K562 (cell line): ENCODE measurements around the gene GRK3. TPM values are rescaled to one million over a fixed set of nuclear protein-coding genes. Genes with fewer than 3 reads are reported as not detected.

ENCODE experiments used
- ATAC-seq: fragments of 200-7000 bp; cut with Tn5 transposase; 3 replicates; pipeline ENCODE4 v1.9.1; 2020; ENCODE audit warnings: moderate library complexity
- BruUV-seq: library from RNA; stranded (reverse); fragments of 400-500 nt; replicated peaks from 2 replicates; lab custom pipeline; 2021; lab: Mats Ljungman, UMichigan
- CTCF ChIA-PET: fragments of 300-600 bp; formaldehyde crosslinking; extraction: SDS; loops from one replicate; lab custom pipeline; 2021; ENCODE audit warnings: low intra/inter-chr PET ratio; lab: Yijun Ruan, JAX
- POLR2A ChIA-PET: fragments of 300-600, 350-650 bp; sonication (Branson Sonifier 250); formaldehyde crosslinking; extraction: SDS; loops from one replicate; lab custom pipeline; 2021; ENCODE audit warnings: antibody characterized with exemption, inconsistent platforms; lab: Yijun Ruan, JAX
- DNase-seq, 4 experiments: peaks; one replicate each; pipeline versions ENCODE4 v3.0.0 to v3.0.0-alpha.2; 2011 to 2018; ENCODE audit warnings: low spot score in 3 of 4, mixed read lengths in 3 of 4; ENCODE audit errors: extremely low read depth in 1 of 4
- FAIRE-seq: peaks from 2 replicates; lab custom pipeline; 2011; peaks lifted over from hg19 to GRCh38; lab: Jason Lieb, UNC
- H2AFZ ChIP-seq: 2 replicates; pipeline ENCODE4 v1.6.0; 2011; ENCODE audit warnings: low read depth, low read length, control low read depth, inconsistent platforms
- H3K27ac ChIP-seq: fragments of 200-600 bp; 3 replicates; pipeline ENCODE4 v1.8.0; 2011; ENCODE audit warnings: low read depth, mild to moderate bottlenecking, control low read depth, inconsistent platforms, low read length, moderate library complexity, mixed read lengths; ENCODE audit errors: extremely low read depth
- H3K27me3 ChIP-seq, 2 experiments: fragments of 300-600 bp in 1 of 2; 2 replicates in 1 of 2; 3 replicates in 1 of 2; pipeline versions ENCODE4 v1.6.0 to v1.8.0; 2011; ENCODE audit warnings: inconsistent platforms in 2 of 2, low read length in 2 of 2, mild to moderate bottlenecking in 1 of 2, mixed read lengths in 1 of 2, moderate library complexity in 1 of 2; ENCODE audit not compliant: control insufficient read depth in 2 of 2, insufficient read depth in 2 of 2
- H3K36me3 ChIP-seq: fragments of 300-600 bp; 3 replicates; pipeline ENCODE4 v1.8.0; 2011; ENCODE audit warnings: mild to moderate bottlenecking, low read length, inconsistent platforms; ENCODE audit not compliant: control insufficient read depth, insufficient read depth
- H3K4me1 ChIP-seq, 2 experiments: fragments of 200-600 bp in 1 of 2; replicated peaks in 1 of 2; 2 replicates in 1 of 2; 3 replicates in 1 of 2; pipeline versions ENCODE4 v1.5.1 to v1.8.0; 2011; ENCODE audit warnings: inconsistent platforms in 2 of 2, low read length in 2 of 2, mild to moderate bottlenecking in 1 of 2, mixed read lengths in 1 of 2, moderate library complexity in 1 of 2; ENCODE audit not compliant: control insufficient read depth in 2 of 2, insufficient read depth in 2 of 2
- H3K4me2 ChIP-seq: 2 replicates; pipeline ENCODE4 v1.6.1; 2011; ENCODE audit warnings: low read length, control low read depth, inconsistent platforms, mixed read lengths; ENCODE audit not compliant: insufficient read depth
- H3K4me3 ChIP-seq: fragments of 200-600 bp; sonication (generic), shearing (Covaris generic); 2 replicates; pipeline ENCODE4 v1.5.1; 2016; ENCODE audit warnings: control low read depth, inconsistent platforms
- H3K79me2 ChIP-seq: fragments of 200-600 bp; 3 replicates; pipeline ENCODE4 v1.8.0; 2011; ENCODE audit warnings: low read length, inconsistent platforms; ENCODE audit not compliant: control insufficient read depth, insufficient read depth
- H3K9ac ChIP-seq, 2 experiments: 2 replicates each; pipeline versions ENCODE4 v1.6.0 to v1.6.1; 2011; ENCODE audit warnings: low read depth in 2 of 2, low read length in 2 of 2, control low read depth in 1 of 2, inconsistent platforms in 1 of 2, mild to moderate bottlenecking in 1 of 2, mixed read lengths in 1 of 2; ENCODE audit not compliant: insufficient read depth in 1 of 2
- H3K9me1 ChIP-seq: one replicate; pipeline ENCODE4 v1.6.0; 2011; ENCODE audit warnings: inconsistent platforms, mild to moderate bottlenecking, low read length, moderate library complexity; ENCODE audit not compliant: control insufficient read depth, insufficient read depth
- H3K9me3 ChIP-seq: replicated peaks from 2 replicates; pipeline ENCODE4 v1.5.1; 2011; ENCODE audit warnings: low read depth, low read length, inconsistent platforms; ENCODE audit not compliant: control insufficient read depth, insufficient read depth
- H4K20me1 ChIP-seq: replicated peaks from 2 replicates; pipeline ENCODE4 v1.6.1; 2011; ENCODE audit warnings: low read length, inconsistent platforms, mixed read lengths; ENCODE audit not compliant: control insufficient read depth, insufficient read depth
- ATF2 ChIP-seq: sonication (generic); formaldehyde crosslinking; IDR thresholded peaks from 2 replicates; pipeline ENCODE4 v1.8.1; 2022; ENCODE audit warnings: missing genetic modification reagents
- ELF1 ChIP-seq: fragments of 200-800 bp; sonication (Bioruptor generic); IDR thresholded peaks from 2 replicates; pipeline ENCODE4 v1.6.1; 2016; ENCODE audit warnings: missing genetic modification characterization, missing compliant biosample characterization
- ERF ChIP-seq: fragments of 450-650 bp; formaldehyde crosslinking; IDR thresholded peaks from 2 replicates; pipeline ENCODE4 v1.4.0; 2020; ENCODE audit warnings: mild to moderate bottlenecking, mixed read lengths
- EWSR1 ChIP-seq: fragments of 450-650 bp; IDR thresholded peaks from 2 replicates; pipeline ENCODE4 v1.6.1; 2018; ENCODE audit warnings: borderline replicate concordance, mild to moderate bottlenecking, low read depth, moderate library complexity; ENCODE audit not compliant: partially characterized antibody
- GABPB1 ChIP-seq: sonication (generic); formaldehyde crosslinking; IDR thresholded peaks from 2 replicates; pipeline ENCODE4 v1.8.0; 2022; ENCODE audit warnings: mild to moderate bottlenecking, missing genetic modification reagents
- HOXB6 ChIP-seq: fragments of 250-450 bp; sonication (Bioruptor Pico); IDR thresholded peaks from 2 replicates; pipeline ENCODE4 v1.5.1; 2022; ENCODE audit warnings: mild to moderate bottlenecking, borderline replicate concordance
- ILK ChIP-seq: fragments of 450-650 bp; IDR thresholded peaks from 2 replicates; pipeline ENCODE4 v1.6.1; 2016; ENCODE audit warnings: missing genetic modification characterization, low read depth, mild to moderate bottlenecking, missing compliant biosample characterization, moderate library complexity, borderline replicate concordance
- JUNB ChIP-seq: fragments of 450-650 bp; formaldehyde crosslinking; conservative IDR thresholded peaks from 2 replicates; pipeline ENCODE4 v1.4.0; 2020; ENCODE audit warnings: mild to moderate bottlenecking
- KLF1 ChIP-seq: fragments of 450-650 bp; IDR thresholded peaks from 2 replicates; pipeline ENCODE4 v1.6.1; 2016; ENCODE audit warnings: missing genetic modification characterization, missing compliant biosample characterization
- MCM3 ChIP-seq: fragments of 450-650 bp; IDR thresholded peaks from 2 replicates; pipeline ENCODE4 v1.6.1; 2016
- NFIC ChIP-seq: fragments of 450-650 bp; IDR thresholded peaks from 2 replicates; pipeline ENCODE4 v1.6.1; 2017; ENCODE audit warnings: mild to moderate bottlenecking, inconsistent platforms
- NR2F6 ChIP-seq: fragments of 450-650 bp; formaldehyde crosslinking; IDR thresholded peaks from 2 replicates; pipeline ENCODE4 v1.4.0; 2020; ENCODE audit warnings: mild to moderate bottlenecking
- NUFIP1 ChIP-seq: fragments of 450-650 bp; IDR thresholded peaks from 2 replicates; pipeline ENCODE4 v1.6.1; 2018; ENCODE audit not compliant: partially characterized antibody
- SRF ChIP-seq, 2 experiments: fragments of 250-450, 450-650 bp in 1 of 2; sonication (Bioruptor Pico) in 1 of 2; sonication (generic) in 1 of 2; formaldehyde crosslinking; IDR thresholded peaks; 2 replicates each; pipeline versions ENCODE4 v1.5.0 to v1.5.1; 2020 to 2022; ENCODE audit warnings: mild to moderate bottlenecking in 1 of 2, missing genetic modification reagents in 1 of 2
- ZFP36 ChIP-seq: fragments of 150-350 bp; IDR thresholded peaks from 2 replicates; pipeline ENCODE4 v1.6.1; 2018; ENCODE audit warnings: low read length, low read depth; ENCODE audit not compliant: partially characterized antibody
- ZNF124 ChIP-seq: sonication (generic); formaldehyde crosslinking; IDR thresholded peaks from 2 replicates; pipeline ENCODE4 v1.8.1; 2022; ENCODE audit warnings: missing genetic modification reagents
- ZNF551 ChIP-seq: fragments of 250-450 bp; sonication (Bioruptor Pico); IDR thresholded peaks from 2 replicates; pipeline ENCODE4 v1.5.0; 2021; ENCODE audit warnings: mild to moderate bottlenecking, moderate library complexity
- WGBS: fragments of 100-300 bp; shearing (Covaris generic); methylation state at CpG from one replicate; pipeline ENCODE4 v1.1.6; 2016; ENCODE audit warnings: low coverage, mixed read lengths; ENCODE audit not compliant: insufficient coverage; ENCODE audit errors: missing lambda C conversion rate; 5-methylcytosine and 5-hydroxymethylcytosine counted together
- in situ Hi-C: fragments of 300-500 bp; cut with MboI; formaldehyde crosslinking; loops from 4 replicates; pipeline ENCODE4 v1.15.0; 2018; ENCODE audit warnings: inconsistent platforms, mixed read lengths
- intact Hi-C: fragments of 100-400 bp; cut with micrococcal nuclease; formaldehyde crosslinking; loops from 2 replicates; pipeline ENCODE4 v1.14.2; 2022
- polyA plus RNA-seq, 8 experiments: library from polyadenylated mRNA; depleted of rRNA in 4 of 8; stranded (reverse) in 5 of 8; unstranded in 3 of 8; fragments of >200 nt; fragmentation: Nextera tagmentation in 2 of 8; fragmentation: Illumina TruSeq in 1 of 8; extraction: Ambion mirVana in 2 of 8; extraction: Trizol in 1 of 8; gene quantifications; 2 replicates each; pipeline versions ENCODE4 v1.2.1 to v1.2.3, GENCODE V29; 2011 to 2014; ENCODE audit warnings: inconsistent platforms in 1 of 8, missing spikeins in 1 of 8
- total RNA-seq, 7 experiments: library from RNA; depleted of rRNA in 6 of 7; stranded (reverse); fragments of >200 nt in 6 of 7; fragmentation: Illumina TruSeq in 2 of 7; extraction: Trizol in 2 of 7; gene quantifications; 2 replicates each; pipeline versions ENCODE4 v1.2.1 to v1.2.3, GENCODE V29; 2011 to 2021; ENCODE audit warnings: low replicate concordance in 1 of 7
- TF ChIP-seq, protein P1 (sequence below): sonication (generic); formaldehyde crosslinking; IDR thresholded peaks from 2 replicates; pipeline ENCODE4 v1.8.0; 2023; ENCODE audit warnings: mild to moderate bottlenecking, missing genetic modification reagents
- TF ChIP-seq, protein P2 (sequence below): fragments of 450-650 bp; IDR thresholded peaks from 2 replicates; pipeline ENCODE4 v1.6.1; 2014; ENCODE audit warnings: low read depth, mild to moderate bottlenecking, moderate library complexity, borderline replicate concordance

The GRK3 gene
- total and polyA plus RNA-seq, 9 of the 15 experiments (the other 6 are each of a cell fraction or from before 2014, with no cell fraction given), result 1.4 to 7.6 (median 3.6) TPM

- POLR2A ChIA-PET, result no interaction called here
These were observed 94.2 kb downstream of the GRK3 start for GRCh38 chr22:25658633-25659032.

More at GRCh38 chr22:25658633-25659032, 94.2 kb downstream of the GRK3 start:
- Histone ChIP-seq H3K4me1 (no peaks in the 10 kb centered on the region; a peak in 1 of 5 replicates), H3K4me3 (no peak overlapping the region), H3K27me3 (no peaks in the 10 kb centered on the region), H2AFZ (no peak overlapping the region), H3K9me1 (no peaks in the 10 kb centered on the region), H4K20me1 (no peaks in the 10 kb centered on the region), H3K9me3 (no peaks in the 10 kb centered on the region), H3K27ac (no peak overlapping the region), H3K4me2 (no peak overlapping the region), H3K9ac (no peak overlapping the region), H3K36me3 (no peaks in the 10 kb centered on the region), H3K79me2 (no peaks in the 10 kb centered on the region)
- no peak for TF ChIP-seq NUFIP1
- no peak for TF ChIP-seq SRF (CRISPR knock-in tag; IDR thresholded peaks at IDR 0.05)
- TF ChIP-seq EWSR1, result no peak
- TF ChIP-seq HOXB6 (CRISPR knock-in tag), result no peak
- no peak for TF ChIP-seq ILK (tag)
- no peak for TF ChIP-seq ZFP36
- no peak for TF ChIP-seq ZNF124 (CRISPR knock-in tag)
- no peak for TF ChIP-seq NFIC
- no peak for TF ChIP-seq JUNB (CRISPR knock-in tag)
- TF ChIP-seq ERF (CRISPR knock-in tag), result no peak
- no peak for TF ChIP-seq ATF2 (CRISPR knock-in tag)
- no peak for TF ChIP-seq KLF1 (tag)
- TF ChIP-seq, protein P1, sequence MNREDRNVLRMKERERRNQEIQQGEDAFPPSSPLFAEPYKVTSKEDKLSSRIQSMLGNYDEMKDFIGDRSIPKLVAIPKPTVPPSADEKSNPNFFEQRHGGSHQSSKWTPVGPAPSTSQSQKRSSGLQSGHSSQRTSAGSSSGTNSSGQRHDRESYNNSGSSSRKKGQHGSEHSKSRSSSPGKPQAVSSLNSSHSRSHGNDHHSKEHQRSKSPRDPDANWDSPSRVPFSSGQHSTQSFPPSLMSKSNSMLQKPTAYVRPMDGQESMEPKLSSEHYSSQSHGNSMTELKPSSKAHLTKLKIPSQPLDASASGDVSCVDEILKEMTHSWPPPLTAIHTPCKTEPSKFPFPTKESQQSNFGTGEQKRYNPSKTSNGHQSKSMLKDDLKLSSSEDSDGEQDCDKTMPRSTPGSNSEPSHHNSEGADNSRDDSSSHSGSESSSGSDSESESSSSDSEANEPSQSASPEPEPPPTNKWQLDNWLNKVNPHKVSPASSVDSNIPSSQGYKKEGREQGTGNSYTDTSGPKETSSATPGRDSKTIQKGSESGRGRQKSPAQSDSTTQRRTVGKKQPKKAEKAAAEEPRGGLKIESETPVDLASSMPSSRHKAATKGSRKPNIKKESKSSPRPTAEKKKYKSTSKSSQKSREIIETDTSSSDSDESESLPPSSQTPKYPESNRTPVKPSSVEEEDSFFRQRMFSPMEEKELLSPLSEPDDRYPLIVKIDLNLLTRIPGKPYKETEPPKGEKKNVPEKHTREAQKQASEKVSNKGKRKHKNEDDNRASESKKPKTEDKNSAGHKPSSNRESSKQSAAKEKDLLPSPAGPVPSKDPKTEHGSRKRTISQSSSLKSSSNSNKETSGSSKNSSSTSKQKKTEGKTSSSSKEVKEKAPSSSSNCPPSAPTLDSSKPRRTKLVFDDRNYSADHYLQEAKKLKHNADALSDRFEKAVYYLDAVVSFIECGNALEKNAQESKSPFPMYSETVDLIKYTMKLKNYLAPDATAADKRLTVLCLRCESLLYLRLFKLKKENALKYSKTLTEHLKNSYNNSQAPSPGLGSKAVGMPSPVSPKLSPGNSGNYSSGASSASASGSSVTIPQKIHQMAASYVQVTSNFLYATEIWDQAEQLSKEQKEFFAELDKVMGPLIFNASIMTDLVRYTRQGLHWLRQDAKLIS, result no peak
- no peak for TF ChIP-seq ELF1
- no peak for TF ChIP-seq ZNF551
- no peak for TF ChIP-seq GABPB1 (CRISPR knock-in tag)
- TF ChIP-seq MCM3, result no peak
- TF ChIP-seq NR2F6 (CRISPR knock-in tag), result no peak
- TF ChIP-seq, protein P2, sequence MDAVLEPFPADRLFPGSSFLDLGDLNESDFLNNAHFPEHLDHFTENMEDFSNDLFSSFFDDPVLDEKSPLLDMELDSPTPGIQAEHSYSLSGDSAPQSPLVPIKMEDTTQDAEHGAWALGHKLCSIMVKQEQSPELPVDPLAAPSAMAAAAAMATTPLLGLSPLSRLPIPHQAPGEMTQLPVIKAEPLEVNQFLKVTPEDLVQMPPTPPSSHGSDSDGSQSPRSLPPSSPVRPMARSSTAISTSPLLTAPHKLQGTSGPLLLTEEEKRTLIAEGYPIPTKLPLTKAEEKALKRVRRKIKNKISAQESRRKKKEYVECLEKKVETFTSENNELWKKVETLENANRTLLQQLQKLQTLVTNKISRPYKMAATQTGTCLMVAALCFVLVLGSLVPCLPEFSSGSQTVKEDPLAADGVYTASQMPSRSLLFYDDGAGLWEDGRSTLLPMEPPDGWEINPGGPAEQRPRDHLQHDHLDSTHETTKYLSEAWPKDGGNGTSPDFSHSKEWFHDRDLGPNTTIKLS, result no peak
- no peak for FAIRE-seq
- no peak for ATAC-seq
- no TSS peak for BruUV-seq
- CTCF ChIA-PET, result no interaction called here
- in situ Hi-C loops, result no loop called here
- intact Hi-C loops, result no loop called here
- DNase-seq, result no peak
- 44% methylated on average over 4 of the region's 4 CpGs for WGBS
